Glomerular endothelial cell (primary cell): ENCODE measurements around the gene SORCS2. TPM values are rescaled to one million over a fixed set of nuclear protein-coding genes. Genes with fewer than 3 reads are reported as not detected.

Experiments
- DNase-seq: peaks from one replicate; pipeline ENCODE4 v3.0.0-alpha.2; 2011; ENCODE audit warnings: low read depth, low spot score; ENCODE audit errors: extremely low read depth
- total RNA-seq: library from RNA; depleted of rRNA; stranded (reverse); fragments of >200 nt; gene quantifications from 2 replicates; pipeline ENCODE4 v1.2.3, GENCODE V29; 2015

Gene SORCS2
- total RNA-seq, 1 donor from 2014 or later = 0.64 TPM

DNA sequence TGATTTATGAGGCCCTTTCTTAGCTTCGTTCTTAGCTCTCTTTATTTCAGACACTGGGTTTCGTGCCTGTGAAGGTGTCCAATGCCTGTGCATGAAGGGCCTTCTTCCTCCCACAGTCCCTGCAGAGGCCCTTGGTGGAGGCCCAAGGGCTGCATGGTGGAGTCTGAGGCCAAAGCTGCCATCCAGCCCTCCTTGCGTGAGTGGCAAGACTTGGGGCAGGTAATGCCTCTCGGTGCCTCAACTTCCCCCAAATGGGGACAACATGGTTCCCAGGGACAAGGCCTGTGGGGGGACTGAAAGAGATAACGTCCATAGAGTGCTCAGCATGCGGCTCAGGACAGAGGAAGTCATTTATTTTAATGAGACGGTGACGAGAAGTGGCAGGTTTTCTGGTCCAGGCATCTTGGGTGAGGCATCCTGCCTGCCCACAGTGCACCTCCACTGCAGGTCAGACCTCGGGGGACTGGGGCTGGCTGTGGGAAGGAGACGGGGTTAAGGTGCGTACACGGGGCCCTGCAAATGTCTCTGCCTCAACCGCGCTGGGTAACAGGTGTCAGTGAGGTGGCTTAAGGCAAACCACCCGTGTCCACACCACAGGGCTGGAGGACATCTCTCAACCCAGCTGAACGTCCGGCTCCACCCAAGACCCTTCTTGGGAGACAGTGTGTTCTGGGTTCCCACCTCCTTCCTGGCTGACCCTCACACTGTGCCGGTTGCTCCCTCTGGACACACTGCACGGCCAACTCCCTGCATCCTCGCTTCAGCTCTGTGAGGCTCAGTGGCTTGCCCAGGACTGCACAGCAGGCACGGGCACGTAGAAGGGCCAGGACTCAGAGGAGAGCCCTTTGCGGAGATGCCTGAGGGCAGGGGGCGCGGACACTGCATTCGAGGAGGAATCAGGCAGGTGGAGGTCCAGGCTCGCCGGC, 191.9 kb downstream of the SORCS2 start:
- DNase-seq = no peak

DNA sequence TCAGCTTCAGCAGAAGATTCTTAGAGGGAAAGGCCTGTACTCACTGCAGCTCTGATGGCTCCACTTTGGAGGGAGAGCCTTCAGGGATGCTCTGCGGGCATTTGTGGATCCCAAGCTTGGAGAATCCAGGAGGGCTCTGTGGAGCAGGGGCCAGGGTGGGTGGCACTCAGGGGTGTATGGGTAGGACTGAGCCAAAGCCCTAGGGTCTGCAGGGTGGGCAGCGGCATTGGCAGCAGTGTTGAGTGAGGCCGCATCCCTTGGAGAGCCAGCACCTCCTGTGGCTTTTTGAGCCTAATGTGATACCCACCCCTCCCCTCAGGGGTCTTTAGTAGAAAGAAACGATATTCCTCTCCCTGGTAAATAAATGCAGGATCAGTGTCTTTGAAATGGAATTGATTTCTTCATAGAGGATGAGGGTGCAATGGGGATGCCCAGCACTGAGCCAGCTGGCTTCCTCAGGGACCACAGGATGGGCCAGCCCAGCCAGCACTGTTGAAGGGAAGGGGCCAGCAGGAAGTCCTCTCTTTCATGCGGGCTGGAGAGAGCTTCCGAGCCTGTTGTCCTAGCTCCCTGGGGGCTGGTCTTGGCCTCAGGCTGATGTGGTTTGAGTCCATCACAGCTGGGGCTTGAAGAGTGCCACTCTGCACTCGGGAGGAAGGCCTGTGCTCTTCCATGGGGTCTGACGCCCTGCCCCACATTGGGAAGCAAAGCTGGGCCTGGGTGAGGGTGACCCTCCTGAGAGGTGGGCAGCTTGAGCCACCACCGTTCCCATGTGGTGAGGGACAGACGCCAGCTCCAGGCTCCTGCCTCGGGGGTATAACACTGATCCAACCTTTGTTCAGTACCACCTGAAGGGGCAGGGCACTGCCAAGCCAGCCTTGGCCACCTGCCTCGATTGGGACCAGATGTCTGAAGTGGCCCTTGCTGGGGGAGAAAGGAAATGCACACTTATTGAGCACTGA, 192.9 kb downstream of the SORCS2 start:
- DNase-seq = no peak

- DNase-seq = no peak
Measured at GRCh38 chr4:7387925-7388324, 195.6 kb downstream of the SORCS2 start.

GRCh38 chr4:7388627-7389026, 196.3 kb downstream of the SORCS2 start:
- no peak for DNase-seq

DNA sequence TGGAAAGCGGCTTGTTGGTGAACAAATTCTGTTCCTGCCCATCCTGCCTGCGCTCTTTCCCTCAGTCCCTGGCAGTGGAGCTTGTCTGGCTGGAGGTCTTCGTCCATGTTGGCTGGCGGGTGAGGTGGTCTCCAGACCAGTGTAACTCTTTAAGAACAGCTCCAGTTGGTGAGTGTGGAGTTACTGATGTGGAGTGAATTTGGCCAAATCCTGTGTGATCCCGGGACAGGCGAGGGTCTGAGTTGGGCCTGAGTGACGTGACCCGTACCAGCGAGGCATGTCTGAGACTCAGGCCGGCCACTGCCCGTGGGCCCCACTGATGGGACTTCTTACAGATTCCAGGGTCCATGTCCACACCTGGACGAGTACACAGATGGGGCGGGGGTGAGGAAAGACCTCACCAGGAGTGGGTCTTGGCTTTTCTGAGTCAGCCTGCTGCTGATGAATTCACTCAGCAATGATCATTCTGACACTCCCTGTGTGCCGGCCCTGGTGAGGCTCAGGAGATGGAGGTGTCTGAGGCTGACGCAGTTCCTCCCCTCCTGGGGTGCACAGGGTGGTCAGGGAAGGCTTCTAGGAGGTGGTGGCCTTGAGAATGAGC, 196.9 kb downstream of the SORCS2 start:
- no peak for DNase-seq

DNA sequence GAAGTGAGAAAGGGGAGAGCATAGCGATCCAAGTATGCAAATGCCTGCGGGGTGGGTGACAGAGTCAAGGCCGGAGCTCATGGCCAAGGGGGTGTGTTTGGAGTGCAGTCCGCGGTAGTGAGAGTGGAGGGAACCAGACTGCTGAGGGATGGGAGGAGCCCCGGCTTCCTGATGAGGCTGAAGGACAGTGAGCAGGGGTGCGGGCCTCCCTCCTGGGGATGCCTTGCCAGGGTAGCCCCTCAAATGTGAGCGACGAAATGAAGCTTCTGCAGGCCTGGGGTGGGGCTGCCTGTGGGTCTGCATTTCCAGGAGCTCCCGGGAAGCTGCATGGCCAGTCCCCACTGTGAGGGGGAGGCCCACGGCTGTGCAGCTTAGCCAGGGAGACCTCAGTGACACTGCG, 197.4 kb downstream of the SORCS2 start:
- no peak for DNase-seq

- no peak for DNase-seq
Measured at GRCh38 chr4:7390336-7390735, 198.0 kb downstream of the SORCS2 start.

- no peak for DNase-seq
Measured at GRCh38 chr4:7390906-7391636, 198.7 kb downstream of the SORCS2 start.

- DNase-seq = no peak
Measured at GRCh38 chr4:7391637-7392437, 199.5 kb downstream of the SORCS2 start.

GRCh38 chr4:7392438-7393421, 200.4 kb downstream of the SORCS2 start:
- DNase-seq = no peak

DNA sequence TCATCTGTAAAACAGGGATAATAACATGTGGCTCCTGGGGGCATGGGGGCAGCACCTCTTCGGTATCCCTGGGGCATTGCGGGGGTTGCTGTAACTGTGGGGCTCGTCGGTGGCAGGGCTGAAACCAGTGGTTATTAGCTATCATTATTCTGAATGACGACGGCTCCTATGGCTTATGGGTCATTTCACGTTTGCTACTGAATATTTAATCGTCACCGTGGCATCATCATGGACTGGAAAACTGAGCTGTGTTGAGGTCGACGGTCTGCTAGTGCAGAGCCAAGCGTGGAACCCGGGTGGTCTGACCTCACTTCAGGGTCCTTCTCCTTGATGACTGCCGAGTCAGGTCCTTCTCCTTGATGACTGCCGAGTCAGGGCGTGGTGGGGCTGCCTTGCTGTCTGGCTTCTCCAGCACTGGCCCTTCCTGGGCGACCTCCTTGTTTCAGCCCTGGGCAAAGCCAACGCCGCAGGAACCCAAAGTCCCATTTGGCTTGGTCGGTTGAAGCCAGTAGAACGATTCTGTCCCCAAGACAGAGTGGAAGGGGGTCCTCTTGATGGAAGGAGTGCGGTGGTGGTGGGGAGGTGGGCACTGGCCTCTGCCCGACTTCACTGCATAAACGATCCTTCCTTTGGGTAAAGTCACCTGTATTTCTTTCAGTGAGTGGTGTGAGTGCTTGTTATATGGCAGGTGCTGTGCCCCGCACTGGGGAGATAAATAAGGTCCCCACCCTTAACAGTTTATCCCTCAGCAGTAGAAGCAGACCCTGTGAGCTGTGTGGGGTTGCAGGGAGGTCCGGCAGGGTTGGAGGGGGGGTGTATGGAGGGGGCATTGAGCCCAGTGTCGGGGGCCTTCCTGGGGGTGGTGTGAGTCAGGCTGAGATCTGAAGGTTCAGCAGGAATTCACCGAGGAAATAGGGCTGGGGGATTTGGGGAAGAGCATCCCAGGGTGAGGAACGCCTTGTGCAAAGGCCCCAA, 201.6 kb downstream of the SORCS2 start:
- no peak for DNase-seq

- DNase-seq = no peak
Measured at GRCh38 chr4:7394681-7395451, 202.5 kb downstream of the SORCS2 start.

- DNase-seq = no peak
Measured at GRCh38 chr4:7395645-7396044, 203.3 kb downstream of the SORCS2 start.

GRCh38 chr4:7396186-7396910, 204.0 kb downstream of the SORCS2 start:
- DNase-seq = no peak

- no peak for DNase-seq
Measured at GRCh38 chr4:7397206-7398103, 205.1 kb downstream of the SORCS2 start.
